Upper lobe of left lung (tissue), 6 donors: ENCODE measurements around the gene GRK1. TPM values are rescaled to one million over a fixed set of nuclear protein-coding genes. Genes with fewer than 3 reads are reported as not detected.
A peak's percentile ranks its signal among the peaks of the same experiment; 100 is the strongest.

Source experiments
- ATAC-seq, 2 donors: fragments of 200-7000 bp; cut with Tn5 transposase; one replicate each; pipeline ENCODE4 v1.9.1; 2022; ENCODE audit warnings: mild to moderate bottlenecking in 2 of 2, moderate library complexity in 2 of 2; ENCODE audit not compliant: low FRiP score in 2 of 2
- DNase-seq, 2 donors: peaks; one replicate each; pipeline ENCODE4 v3.0.0-alpha.2; 2019 to 2020
- H3K27ac ChIP-seq, 4 donors: fragments of 200-600 bp; sonication (generic); one replicate each; pipeline ENCODE4 v1.5.1; 2016 to 2019
- H3K27me3 ChIP-seq, 4 donors: fragments of 200-600 bp; sonication (generic); one replicate each; pipeline ENCODE4 v1.5.1; 2017 to 2019
- H3K36me3 ChIP-seq, 4 donors: fragments of 200-600 bp; sonication (generic); one replicate each; pipeline ENCODE4 v1.5.1; 2016 to 2019
- H3K4me1 ChIP-seq, 4 donors: fragments of 200-600 bp; sonication (generic); one replicate each; pipeline ENCODE4 v1.5.1; 2018 to 2019
- H3K4me3 ChIP-seq, 4 donors: fragments of 200-600 bp; sonication (generic); one replicate each; pipeline ENCODE4 v1.5.1; 2017 to 2019; ENCODE audit warnings: mild to moderate bottlenecking in 2 of 4, moderate library complexity in 1 of 4
- H3K9me3 ChIP-seq, 4 donors: fragments of 200-600 bp; sonication (generic); one replicate each; pipeline ENCODE4 v1.5.1; 2018 to 2019
- EP300 ChIP-seq, 4 donors: sonication (generic); formaldehyde crosslinking; IDR thresholded peaks; one replicate each; pipeline ENCODE4 v1.5.1; 2017; ENCODE audit warnings: antibody characterized with exemption in 4 of 4, control low read depth in 2 of 4
- POLR2A ChIP-seq, 4 donors: fragments of 450-650 bp; IDR thresholded peaks; one replicate each; pipeline ENCODE4 v1.5.1; 2016 to 2017; ENCODE audit warnings: antibody characterized with exemption in 4 of 4, mild to moderate bottlenecking in 2 of 4
- POLR2AphosphoS5 ChIP-seq, 2 donors: sonication (generic); formaldehyde crosslinking; IDR thresholded peaks; one replicate each; pipeline ENCODE4 v1.5.1; 2017; ENCODE audit warnings: antibody characterized with exemption in 2 of 2
- WGBS, 2 donors: methylation state at CpG; one replicate each; pipeline ENCODE4 v1.1.5; 2017 to 2018; 5-methylcytosine and 5-hydroxymethylcytosine counted together
- total RNA-seq, 6 donors: library from RNA; depleted of rRNA in 4 of 6; stranded (reverse); fragments of >200 nt in 4 of 6; gene quantifications; one replicate each; pipeline versions ENCODE4 v1.1.0 to v1.2.1, GENCODE V29; 2016 to 2021
- TF ChIP-seq, protein P1 (sequence below), 6 experiments: fragments of 450-650 bp in 4 of 6; fragments of 200-600 bp in 2 of 6; sonication (generic) in 2 of 6; IDR thresholded peaks; one replicate each; pipeline ENCODE4 v1.5.1; 2016 to 2019; ENCODE audit warnings: antibody characterized with exemption in 6 of 6
- donor health status: DM: no; HTN: no; CAD: no; lungs with moderate emphysema.
- donor health status: DM: no; HTN: yes; CAD: no; lungs with severe emphysema.

GRK1 gene
- total RNA-seq, 6 donors from 2014 or later = 0.15 to 5.2 TPM; not detected in 4

DNA sequence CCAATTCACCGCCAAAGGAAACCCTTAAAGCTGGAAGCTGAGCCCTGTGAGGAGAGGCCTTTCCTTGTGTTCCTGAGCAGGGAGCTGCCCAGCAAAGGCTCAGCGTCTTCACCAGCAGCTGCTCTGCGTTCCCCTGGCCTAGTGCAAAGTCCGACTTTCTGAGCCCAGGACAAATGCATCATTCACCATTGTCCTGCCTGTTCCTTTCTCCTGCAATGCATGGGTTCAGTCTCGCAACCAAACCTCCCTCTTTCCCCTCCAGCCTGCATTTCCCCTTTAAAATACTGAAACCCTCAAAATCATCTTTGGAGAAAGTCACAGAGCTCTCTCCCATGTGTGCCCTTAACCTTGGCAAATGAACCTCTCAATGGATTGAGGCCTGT is 79.1 kb downstream of the GRK1 start:
- Histone ChIP-seq H3K4me3 (no peak overlapping the region), H3K4me1 (peaks cover 6 to 14% (median 9%) of the 10 kb centered on the region in 4 donors), H3K9me3 (no peaks in the 10 kb centered on the region), H3K27ac (no peak overlapping the region), H3K27me3 (no peaks in the 10 kb centered on the region), H3K36me3 (no peaks in the 10 kb centered on the region)
- ATAC-seq (no peak), DNase-seq (no peak)
- no peak for TF ChIP-seq POLR2A (IDR thresholded peaks at IDR 0.05)
- TF ChIP-seq POLR2AphosphoS5 (IDR thresholded peaks at IDR 0.05) = no peak
- WGBS, 2 donors = 84 to 92% methylated on average over 5 of the region's 5 CpGs

DNA sequence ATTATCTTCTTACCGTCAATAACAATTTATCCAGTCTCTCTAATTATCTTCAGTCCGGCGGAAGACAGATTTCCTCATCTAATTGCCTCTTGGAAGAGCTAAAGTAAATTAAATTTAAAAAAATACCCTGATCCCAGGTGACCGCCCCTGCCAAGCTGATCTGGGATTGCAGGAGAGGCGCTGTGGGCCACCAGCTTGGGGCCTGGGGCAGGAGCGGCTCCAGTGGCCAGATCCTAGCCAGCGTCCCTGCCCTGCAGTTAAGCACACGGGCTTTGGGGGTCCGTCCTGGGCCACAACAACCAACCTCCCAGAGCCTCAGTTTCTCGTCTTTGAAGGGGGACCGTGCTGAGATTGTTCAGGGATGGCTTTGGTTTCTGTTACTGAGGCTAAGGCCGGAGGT is 79.7 kb downstream of the GRK1 start:
- Histone ChIP-seq H3K27ac (no peak overlapping the region), H3K4me3 (no peak overlapping the region), H3K4me1 (peaks cover 6 to 9% (median 8%) of the 10 kb centered on the region in 4 donors), H3K9me3 (no peaks in the 10 kb centered on the region), H3K27me3 (no peaks in the 10 kb centered on the region), H3K36me3 (no peaks in the 10 kb centered on the region)
- 83 to 87% methylated on average over 11 to 12 of the region's 12 CpGs for WGBS, 2 donors
- DNase-seq = no peak
- no peak for ATAC-seq
- TF ChIP-seq EP300 (IDR thresholded peaks at IDR 0.05) (no peak), POLR2A (IDR thresholded peaks at IDR 0.05) (no peak), POLR2AphosphoS5 (IDR thresholded peaks at IDR 0.05) (no peak)
- TF ChIP-seq, protein P1, sequence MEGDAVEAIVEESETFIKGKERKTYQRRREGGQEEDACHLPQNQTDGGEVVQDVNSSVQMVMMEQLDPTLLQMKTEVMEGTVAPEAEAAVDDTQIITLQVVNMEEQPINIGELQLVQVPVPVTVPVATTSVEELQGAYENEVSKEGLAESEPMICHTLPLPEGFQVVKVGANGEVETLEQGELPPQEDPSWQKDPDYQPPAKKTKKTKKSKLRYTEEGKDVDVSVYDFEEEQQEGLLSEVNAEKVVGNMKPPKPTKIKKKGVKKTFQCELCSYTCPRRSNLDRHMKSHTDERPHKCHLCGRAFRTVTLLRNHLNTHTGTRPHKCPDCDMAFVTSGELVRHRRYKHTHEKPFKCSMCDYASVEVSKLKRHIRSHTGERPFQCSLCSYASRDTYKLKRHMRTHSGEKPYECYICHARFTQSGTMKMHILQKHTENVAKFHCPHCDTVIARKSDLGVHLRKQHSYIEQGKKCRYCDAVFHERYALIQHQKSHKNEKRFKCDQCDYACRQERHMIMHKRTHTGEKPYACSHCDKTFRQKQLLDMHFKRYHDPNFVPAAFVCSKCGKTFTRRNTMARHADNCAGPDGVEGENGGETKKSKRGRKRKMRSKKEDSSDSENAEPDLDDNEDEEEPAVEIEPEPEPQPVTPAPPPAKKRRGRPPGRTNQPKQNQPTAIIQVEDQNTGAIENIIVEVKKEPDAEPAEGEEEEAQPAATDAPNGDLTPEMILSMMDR (IDR thresholded peaks at IDR 0.05) = no peak

DNA sequence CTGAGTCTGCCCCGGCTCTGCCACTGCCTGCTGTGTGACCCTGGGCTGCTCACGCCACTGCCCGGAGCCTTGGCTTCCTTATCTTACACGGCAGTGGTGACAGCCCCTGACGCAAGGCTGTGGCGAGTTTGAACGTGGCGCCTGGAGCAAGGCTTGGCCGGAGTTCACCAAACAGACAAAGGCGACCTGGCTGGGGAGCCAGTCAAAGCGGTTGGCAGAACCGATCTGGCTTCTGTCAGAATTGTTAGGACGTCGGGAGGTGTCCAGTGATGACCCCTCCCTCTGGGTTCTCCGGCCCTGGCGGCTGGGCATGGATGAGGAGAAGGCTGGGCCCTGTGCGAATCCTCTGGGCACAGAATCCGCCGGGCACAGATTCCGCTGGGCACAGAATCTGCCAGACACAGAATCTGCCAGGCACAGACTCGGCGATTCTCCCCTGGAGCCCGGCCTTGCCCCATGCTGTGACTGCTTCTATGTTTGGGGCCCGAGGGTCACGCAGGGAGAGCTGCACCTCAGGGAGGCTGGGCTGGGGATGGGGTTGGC is 80.3 kb downstream of the GRK1 start:
- Histone ChIP-seq H3K4me3 (no peak overlapping the region), H3K27me3 (no peaks in the 10 kb centered on the region), H3K27ac (no peak overlapping the region), H3K36me3 (no peaks in the 10 kb centered on the region), H3K4me1 (peaks cover under 1 to 2% (median 2%) of the 10 kb centered on the region in 4 donors), H3K9me3 (no peaks in the 10 kb centered on the region)
- 74 to 83% methylated on average over 14 to 20 of the region's 25 CpGs for WGBS, 2 donors
- DNase-seq (no peak), ATAC-seq (no peak)
- TF ChIP-seq, protein P1 (IDR thresholded peaks at IDR 0.05) = no peak
- TF ChIP-seq EP300 (IDR thresholded peaks at IDR 0.05) (no peak), POLR2A (IDR thresholded peaks at IDR 0.05) (no peak), POLR2AphosphoS5 (IDR thresholded peaks at IDR 0.05) (no peak)

DNA sequence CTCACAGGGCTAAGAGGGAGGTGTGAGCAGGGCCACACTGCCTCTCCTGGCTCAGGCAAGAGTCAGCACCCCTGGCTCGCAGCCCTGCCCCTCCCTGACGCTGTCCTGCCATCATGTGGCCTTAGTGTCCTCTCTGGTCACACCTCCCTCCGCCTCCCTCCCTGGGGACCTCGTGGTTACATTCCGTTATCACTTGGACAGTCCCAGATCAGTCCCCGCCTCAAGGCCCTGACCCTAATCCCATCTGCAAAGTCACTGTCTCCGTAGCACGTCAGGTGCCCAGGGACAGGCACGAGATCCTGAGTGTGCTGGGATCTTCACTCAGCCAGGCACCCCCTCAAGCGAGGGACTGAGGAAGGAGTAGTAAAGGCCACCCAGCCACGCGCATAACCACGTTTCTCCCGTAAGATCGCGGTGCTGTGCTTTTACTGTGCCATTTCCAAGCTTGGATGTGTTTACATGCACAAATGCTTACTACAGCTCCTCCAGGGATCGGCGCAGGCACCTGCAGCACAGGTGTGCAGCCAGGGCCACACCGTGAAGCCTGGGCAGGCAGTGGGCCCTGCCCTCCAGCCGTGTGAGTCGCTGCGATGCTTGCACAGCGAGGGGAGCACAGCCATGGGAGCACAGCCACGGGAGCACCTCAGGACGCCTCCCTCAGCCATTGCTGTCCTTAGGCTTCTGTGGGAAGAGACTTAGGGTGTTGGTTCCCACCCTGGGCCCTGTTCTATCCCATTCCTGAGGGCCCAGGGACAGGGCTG is 81.3 kb downstream of the GRK1 start:
- Histone ChIP-seq H3K4me3 (no peak overlapping the region), H3K36me3 (no peaks in the 10 kb centered on the region), H3K27me3 (no peaks in the 10 kb centered on the region), H3K9me3 (no peaks in the 10 kb centered on the region), H3K4me1 (no peaks in the 10 kb centered on the region), H3K27ac (no peak overlapping the region)
- no peak for DNase-seq
- ATAC-seq = peak; percentile 9 to 25
- 82 to 86% methylated on average over 25 of the region's 25 CpGs for WGBS, 2 donors
- TF ChIP-seq EP300 (IDR thresholded peaks at IDR 0.05) = no peak
- TF ChIP-seq POLR2A (IDR thresholded peaks at IDR 0.05) = no peak
- TF ChIP-seq, protein P1 (IDR thresholded peaks at IDR 0.05) = no peak
- TF ChIP-seq POLR2AphosphoS5 (IDR thresholded peaks at IDR 0.05) = no peak

DNA sequence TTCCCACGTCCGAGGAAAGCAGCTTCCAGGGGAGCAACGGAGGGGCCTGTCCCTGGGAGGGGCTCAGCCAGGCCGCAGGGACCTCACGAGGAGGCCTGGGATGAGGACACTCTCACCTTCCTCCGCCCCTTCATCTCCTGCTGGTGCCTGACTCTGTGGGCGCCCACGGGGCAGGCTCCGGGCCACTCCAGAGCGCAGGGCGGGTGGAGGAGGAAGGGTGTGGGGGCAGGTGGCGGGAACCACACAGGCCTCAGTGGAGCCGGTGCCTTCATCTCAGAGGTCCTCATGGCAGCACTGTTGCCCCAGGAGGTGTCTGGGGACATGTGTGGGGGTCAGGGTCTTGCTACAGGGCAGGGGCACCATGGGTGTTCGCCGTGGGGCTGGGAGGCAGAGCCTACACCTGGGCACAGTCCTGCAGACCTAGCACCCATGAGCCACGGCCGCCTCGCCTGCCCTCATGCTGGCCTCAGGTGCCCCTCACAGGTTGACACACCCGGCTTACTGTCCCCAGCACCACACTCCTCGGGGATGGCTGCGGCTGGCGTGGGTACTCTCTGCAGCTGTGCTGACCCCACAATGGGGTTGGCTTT is 81.9 kb downstream of the GRK1 start:
- Histone ChIP-seq H3K4me3 (no peak overlapping the region), H3K4me1 (no peaks in the 10 kb centered on the region), H3K27me3 (no peaks in the 10 kb centered on the region), H3K36me3 (no peaks in the 10 kb centered on the region), H3K9me3 (no peaks in the 10 kb centered on the region), H3K27ac (no peak overlapping the region)
- 90 to 91% methylated on average over 7 to 13 of the region's 22 CpGs for WGBS, 2 donors
- TF ChIP-seq POLR2AphosphoS5 (IDR thresholded peaks at IDR 0.05) (no peak), POLR2A (IDR thresholded peaks at IDR 0.05) (no peak), EP300 (IDR thresholded peaks at IDR 0.05) (no peak)
- TF ChIP-seq, protein P1 (IDR thresholded peaks at IDR 0.05) = no peak
- ATAC-seq = peak; percentile 34 to 52
- DNase-seq = peak in 1 of 2 donors; percentile 78
